Common myeloid progenitor, CD34-positive (primary cell): Measurements from ENCODE around the gene MYO1B.

ENCODE experiments used
- CTCF ChIA-PET: fragments of 350-600 bp; sonication (Branson Sonifier 250); formaldehyde crosslinking; loops from one replicate; lab custom pipeline; 2021; ENCODE audit warnings: antibody characterized with exemption; lab: Charles Lee
- POLR2A ChIA-PET: fragments of 350-600 bp; sonication (Branson Sonifier 250); formaldehyde crosslinking; loops from one replicate; lab custom pipeline; 2021; ENCODE audit warnings: antibody characterized with exemption; lab: Charles Lee
- DNase-seq, 3 donors: peaks; one replicate each; pipeline versions ENCODE4 v3.0.0 to v3.0.0-alpha.2; 2013
- H3K27ac ChIP-seq, 2 experiments: 1 replicate in 1 of 2; 2 replicates in 1 of 2; pipeline ENCODE4 v1.7.0; 2013; ENCODE audit warnings: inconsistent platforms in 2 of 2, low read length in 2 of 2, mild to moderate bottlenecking in 2 of 2, low read depth in 1 of 2, moderate library complexity in 1 of 2; ENCODE audit not compliant: severe bottlenecking in 2 of 2, insufficient read depth in 1 of 2, poor library complexity in 1 of 2
- H3K27me3 ChIP-seq, 5 experiments: replicated peaks in 2 of 5; 1 replicate in 3 of 5; 2 replicates in 2 of 5; pipeline versions ENCODE4 v1.6.1 to v1.7.0; 2013; ENCODE audit warnings: low read length in 4 of 5, mild to moderate bottlenecking in 2 of 5, moderate library complexity in 2 of 5, inconsistent platforms in 1 of 5; ENCODE audit not compliant: insufficient read depth in 5 of 5, control insufficient read depth in 4 of 5
- H3K36me3 ChIP-seq, 4 experiments: 1 replicate in 2 of 4; 2 replicates in 2 of 4; pipeline versions ENCODE4 v1.6.1 to v1.7.0; 2013; ENCODE audit warnings: low read length in 3 of 4, control low read depth in 1 of 4, mild to moderate bottlenecking in 1 of 4; ENCODE audit not compliant: control insufficient read depth in 4 of 4, insufficient read depth in 4 of 4
- H3K4me1 ChIP-seq, 4 experiments: 1 replicate in 3 of 4; 2 replicates in 1 of 4; pipeline versions ENCODE4 v1.6.1 to v1.7.1; 2013; ENCODE audit warnings: low read length in 3 of 4, mild to moderate bottlenecking in 3 of 4, control low read depth in 1 of 4, inconsistent platforms in 1 of 4, moderate library complexity in 1 of 4; ENCODE audit not compliant: control insufficient read depth in 4 of 4, insufficient read depth in 4 of 4; ENCODE audit errors: control extremely low read depth in 1 of 4
- H3K4me3 ChIP-seq, 7 experiments: 1 replicate in 4 of 7; 2 replicates in 3 of 7; pipeline versions ENCODE4 v1.5.1 to v1.7.0; 2013; ENCODE audit warnings: mild to moderate bottlenecking in 7 of 7, low read length in 6 of 7, moderate library complexity in 6 of 7, inconsistent platforms in 2 of 7, low read depth in 2 of 7, control low read depth in 1 of 7; ENCODE audit not compliant: insufficient read depth in 4 of 7, control insufficient read depth in 1 of 7; ENCODE audit errors: extremely low read depth in 1 of 7
- H3K9me3 ChIP-seq, 5 experiments: 1 replicate in 4 of 5; 2 replicates in 1 of 5; pipeline versions ENCODE4 v1.6.1 to v1.7.1; 2013; ENCODE audit warnings: low read length in 4 of 5, mild to moderate bottlenecking in 2 of 5, inconsistent platforms in 1 of 5, low read depth in 1 of 5, moderate library complexity in 1 of 5; ENCODE audit not compliant: control insufficient read depth in 4 of 5, insufficient read depth in 2 of 5; ENCODE audit errors: control extremely low read depth in 1 of 5
- WGBS: methylation state at CpG from one replicate; pipeline ENCODE4 v1.1.5; 2013; ENCODE audit not compliant: insufficient coverage; 5-methylcytosine and 5-hydroxymethylcytosine counted together

The MYO1B gene

GRCh38 chr2:191404568-191404991, 159.4 kb downstream of the MYO1B start:
- POLR2A ChIA-PET: no interaction called here
- Histone ChIP-seq H3K4me1 (peaks cover 0 to 24% (median 0%) of the 10 kb centered on the region in 4 experiments), H3K4me3 (no peak overlapping the region), H3K27me3 (no peaks in the 10 kb centered on the region), H3K36me3 (peaks cover 0 to 3% (median under 1%) of the 10 kb centered on the region in 4 experiments), H3K27ac (no peak overlapping the region), H3K9me3 (no peaks in the 10 kb centered on the region)
- CTCF ChIA-PET: no interaction called here
- peak; percentile 25 to 81 (median 66) for DNase-seq
- WGBS: no CpG with 5 or more reads among the region's 1 CpG

GRCh38 chr2:191405546-191405945, 160.3 kb downstream of the MYO1B start:
- CTCF ChIA-PET: interaction anchor here (0.8 kb wide), 1 partner anchor 18 kb away, joined by 3 read pairs; no protein-coding TSS in a partner anchor
- no peak overlapping the region for H3K4me3 ChIP-seq
- H3K4me1 ChIP-seq: peaks cover 0 to 24% (median 0%) of the 10 kb centered on the region in 4 experiments
- no peaks in the 10 kb centered on the region for H3K9me3 ChIP-seq
- H3K27ac ChIP-seq: no peak overlapping the region
- WGBS: 89% methylated on average over 1 of the region's 2 CpGs
- peaks cover 0 to 2% (median under 1%) of the 10 kb centered on the region in 4 experiments for H3K36me3 ChIP-seq
- peak in 1 of 3 donors; percentile 4 for DNase-seq
- POLR2A ChIA-PET: no interaction called here
- no peaks in the 10 kb centered on the region for H3K27me3 ChIP-seq

DNA sequence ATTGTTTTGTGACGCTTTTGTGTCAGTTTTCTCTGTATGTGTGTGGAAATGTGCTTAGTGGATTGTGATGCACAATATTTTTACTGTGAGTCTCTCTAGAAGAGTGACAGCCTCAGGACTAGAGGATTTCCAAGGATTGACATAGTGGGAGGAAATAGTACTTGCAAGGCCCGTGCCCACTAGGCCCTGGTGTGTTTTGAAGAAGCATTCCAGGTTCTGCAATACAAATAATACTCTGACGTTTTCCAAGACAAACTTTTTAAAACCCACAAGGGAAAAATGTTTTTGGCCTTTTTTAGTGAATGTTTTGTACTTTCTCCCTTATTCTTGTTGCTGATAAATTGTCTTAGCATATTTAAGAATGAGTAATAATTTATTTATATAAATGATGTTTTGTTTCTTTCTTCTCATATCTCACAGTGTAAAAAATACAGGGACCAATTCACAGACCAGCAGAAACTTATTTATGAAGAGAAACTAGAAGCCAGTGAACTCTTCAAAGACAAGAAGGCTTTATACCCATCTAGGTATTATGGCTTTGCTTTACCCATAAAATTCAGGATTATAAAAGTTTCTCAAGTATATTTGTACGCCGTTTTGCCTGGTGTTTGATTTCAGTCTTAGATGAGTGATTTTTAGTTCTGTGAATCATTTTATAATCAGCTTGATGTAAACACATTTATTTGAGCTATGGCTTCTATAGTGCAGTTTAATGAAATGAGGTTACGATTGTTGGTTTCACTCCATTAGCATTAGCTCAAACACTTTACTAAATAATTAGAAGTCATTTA, 165.6 kb downstream of the MYO1B start:
- H3K27me3 ChIP-seq: no peaks in the 10 kb centered on the region
- ChIA-PET POLR2A (no interaction called here), CTCF (no interaction called here)
- DNase-seq: no peak
- H3K36me3 ChIP-seq: peaks cover 0 to 2% (median 0%) of the 10 kb centered on the region in 4 experiments
- no peak overlapping the region for H3K27ac ChIP-seq
- WGBS: 100% methylated on average over 1 of the region's 6 CpGs
- no peaks in the 10 kb centered on the region for H3K9me3 ChIP-seq
- peaks cover 0 to 6% (median 0%) of the 10 kb centered on the region in 4 experiments for H3K4me1 ChIP-seq
- H3K4me3 ChIP-seq: no peak overlapping the region

GRCh38 chr2:191411472-191411871, 166.3 kb downstream of the MYO1B start:
- Histone ChIP-seq H3K27me3 (no peaks in the 10 kb centered on the region), H3K36me3 (peaks cover 0 to 2% (median 0%) of the 10 kb centered on the region in 4 experiments), H3K9me3 (no peaks in the 10 kb centered on the region), H3K4me1 (peaks cover 0 to under 1% (median 0%) of the 10 kb centered on the region in 4 experiments), H3K4me3 (no peak overlapping the region), H3K27ac (no peak overlapping the region)
- DNase-seq: no peak
- WGBS: 71% methylated on average over 4 of the region's 5 CpGs
- POLR2A ChIA-PET: no interaction called here
- CTCF ChIA-PET: no interaction called here

GRCh38 chr2:191412353-191412752, 167.1 kb downstream of the MYO1B start:
- H3K27ac ChIP-seq: no peak overlapping the region
- CTCF ChIA-PET: no interaction called here
- DNase-seq: no peak
- no peaks in the 10 kb centered on the region for H3K4me1 ChIP-seq
- POLR2A ChIA-PET: no interaction called here
- H3K27me3 ChIP-seq: no peaks in the 10 kb centered on the region
- no peak overlapping the region for H3K4me3 ChIP-seq
- WGBS: no CpG with 5 or more reads among the region's 2 CpGs
- H3K9me3 ChIP-seq: no peaks in the 10 kb centered on the region
- H3K36me3 ChIP-seq: peaks cover 0 to 2% (median 0%) of the 10 kb centered on the region in 4 experiments

GRCh38 chr2:191415101-191415500, 169.9 kb downstream of the MYO1B start:
- H3K4me3 ChIP-seq: no peak overlapping the region
- DNase-seq: no peak
- no peaks in the 10 kb centered on the region for H3K36me3 ChIP-seq
- ChIA-PET POLR2A (no interaction called here), CTCF (no interaction called here)
- no peak overlapping the region for H3K27ac ChIP-seq
- H3K9me3 ChIP-seq: no peaks in the 10 kb centered on the region
- no peaks in the 10 kb centered on the region for H3K4me1 ChIP-seq
- no peaks in the 10 kb centered on the region for H3K27me3 ChIP-seq

GRCh38 chr2:191415858-191416257, 170.7 kb downstream of the MYO1B start:
- 100% methylated on average over 2 of the region's 5 CpGs for WGBS
- no peak overlapping the region for H3K27ac ChIP-seq
- no peaks in the 10 kb centered on the region for H3K4me1 ChIP-seq
- ChIA-PET POLR2A (interaction anchor here (0.6 kb wide), 1 partner anchor 1044 kb away, joined by 3 read pairs; no protein-coding TSS in a partner anchor), CTCF (no interaction called here)
- DNase-seq: no peak
- H3K4me3 ChIP-seq: no peak overlapping the region
- H3K36me3 ChIP-seq: no peaks in the 10 kb centered on the region
- no peaks in the 10 kb centered on the region for H3K9me3 ChIP-seq
- no peaks in the 10 kb centered on the region for H3K27me3 ChIP-seq
